Measurements from ENCODE around the gene CCM2L. TPM values are rescaled to one million over a fixed set of nuclear protein-coding genes. Genes with fewer than 3 reads are reported as not detected.
"Not testable (repeated sequence)": the region's sequence is repeated elsewhere in the genome, so short reads cannot be mapped to it uniquely, and the experiment has no call there.

CCM2L gene
- polyA plus RNA-seq, 1 donor = 5.2 TPM

DNA sequence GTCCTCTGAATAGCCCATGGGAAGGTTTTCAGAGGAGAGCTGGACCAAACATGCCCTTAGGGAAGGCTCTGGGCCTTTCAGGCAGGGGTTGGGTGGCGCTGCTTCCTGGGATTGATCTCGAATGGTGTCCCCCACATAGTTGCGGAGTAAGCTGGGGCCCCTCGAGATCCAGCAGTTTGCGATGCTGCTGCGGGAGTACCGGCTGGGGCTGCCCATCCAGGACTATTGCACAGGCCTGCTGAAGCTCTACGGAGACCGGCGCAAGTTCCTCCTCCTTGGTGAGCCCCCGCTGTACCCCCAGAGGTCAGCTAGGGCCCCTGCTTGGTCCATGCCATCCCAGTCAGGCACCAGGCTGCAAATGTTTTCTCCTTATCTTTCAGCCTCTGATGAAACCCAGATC, 19.3 kb downstream of the CCM2L start:
- no peak for DNase-seq

DNA sequence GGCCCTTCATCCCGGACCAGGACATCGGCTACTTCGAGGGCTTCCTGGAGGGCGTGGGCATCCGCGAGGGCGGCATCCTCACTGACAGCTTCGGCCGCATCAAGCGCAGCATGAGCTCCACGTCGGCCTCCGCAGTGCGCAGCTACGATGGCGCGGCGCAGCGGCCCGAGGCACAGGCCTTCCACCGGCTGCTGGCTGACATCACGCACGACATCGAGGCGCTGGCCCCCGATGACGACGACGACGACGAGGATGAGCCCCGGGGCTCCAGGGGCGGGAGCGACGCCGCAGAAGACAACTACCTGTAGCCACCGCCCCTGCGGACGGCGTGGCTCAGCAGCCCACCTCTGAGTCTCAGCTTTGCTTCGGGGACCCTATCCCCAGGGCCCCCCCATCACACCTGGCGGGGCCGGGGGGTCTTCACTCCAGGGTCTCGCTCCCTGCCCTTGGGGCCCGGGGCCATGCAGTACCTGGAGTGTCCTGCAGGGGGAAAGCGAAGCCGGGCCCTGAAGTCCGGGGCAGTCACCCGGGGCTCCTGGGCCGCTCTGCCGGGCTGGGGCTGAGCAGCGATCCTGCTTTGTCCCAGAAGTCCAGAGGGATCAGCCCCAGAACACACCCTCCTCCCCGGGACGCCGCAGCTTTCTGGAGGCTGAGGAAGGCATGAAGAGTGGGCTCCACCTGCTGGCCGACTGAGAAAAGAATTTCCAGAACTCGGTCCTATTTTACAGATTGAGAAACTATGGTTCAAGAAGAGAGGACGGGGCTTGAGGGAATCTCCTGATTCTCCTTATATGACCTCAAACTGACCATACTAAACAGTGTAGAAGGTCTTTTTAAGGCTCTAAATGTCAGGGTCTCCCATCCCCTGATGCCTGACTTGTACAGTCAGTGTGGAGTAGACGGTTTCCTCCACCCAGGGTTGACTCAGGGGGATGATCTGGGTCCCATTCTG, 21.0 kb downstream of the CCM2L start:
- peak; percentile 83 for DNase-seq

DNA sequence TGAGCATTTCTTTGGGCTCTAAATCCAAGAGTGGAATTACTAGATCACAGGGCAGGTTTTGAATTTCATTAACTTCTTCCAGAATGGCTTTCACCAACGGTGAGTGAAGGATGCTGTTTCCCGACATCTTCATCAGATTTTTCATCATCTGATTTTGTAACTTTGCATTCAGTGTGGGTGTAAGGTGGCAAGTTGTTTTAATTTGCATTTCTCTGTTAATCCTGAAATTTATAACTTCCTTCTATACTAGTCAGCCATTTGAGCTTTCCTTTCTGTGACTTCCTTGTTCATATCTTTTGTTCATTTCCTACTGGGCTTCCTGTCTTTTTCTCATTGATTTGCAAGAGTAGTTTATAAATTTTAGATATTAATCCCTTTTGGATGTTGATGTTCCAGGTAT, 23.1 kb downstream of the CCM2L start:
- no peak for DNase-seq

DNA sequence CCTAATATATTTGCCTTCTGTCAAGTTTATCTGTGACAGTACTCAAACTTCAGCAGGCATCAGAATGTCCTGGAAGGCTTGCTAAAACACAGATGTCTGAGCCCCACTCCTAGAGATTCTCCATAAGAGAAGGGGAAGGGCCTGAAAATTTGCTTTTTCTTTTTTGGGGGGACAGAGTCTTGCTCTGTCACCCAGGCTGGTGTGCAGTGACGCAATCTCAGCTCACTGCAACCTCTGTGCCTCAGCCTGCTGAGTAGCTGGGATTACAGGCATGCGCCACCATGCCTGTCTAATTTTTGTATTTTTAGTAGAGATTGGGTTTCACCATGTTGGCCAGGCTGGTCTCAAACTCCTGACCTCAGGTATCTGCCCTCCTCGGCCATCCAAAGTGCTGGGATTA, 23.5 kb downstream of the CCM2L start:
- DNase-seq = not testable (repeated sequence)

DNA sequence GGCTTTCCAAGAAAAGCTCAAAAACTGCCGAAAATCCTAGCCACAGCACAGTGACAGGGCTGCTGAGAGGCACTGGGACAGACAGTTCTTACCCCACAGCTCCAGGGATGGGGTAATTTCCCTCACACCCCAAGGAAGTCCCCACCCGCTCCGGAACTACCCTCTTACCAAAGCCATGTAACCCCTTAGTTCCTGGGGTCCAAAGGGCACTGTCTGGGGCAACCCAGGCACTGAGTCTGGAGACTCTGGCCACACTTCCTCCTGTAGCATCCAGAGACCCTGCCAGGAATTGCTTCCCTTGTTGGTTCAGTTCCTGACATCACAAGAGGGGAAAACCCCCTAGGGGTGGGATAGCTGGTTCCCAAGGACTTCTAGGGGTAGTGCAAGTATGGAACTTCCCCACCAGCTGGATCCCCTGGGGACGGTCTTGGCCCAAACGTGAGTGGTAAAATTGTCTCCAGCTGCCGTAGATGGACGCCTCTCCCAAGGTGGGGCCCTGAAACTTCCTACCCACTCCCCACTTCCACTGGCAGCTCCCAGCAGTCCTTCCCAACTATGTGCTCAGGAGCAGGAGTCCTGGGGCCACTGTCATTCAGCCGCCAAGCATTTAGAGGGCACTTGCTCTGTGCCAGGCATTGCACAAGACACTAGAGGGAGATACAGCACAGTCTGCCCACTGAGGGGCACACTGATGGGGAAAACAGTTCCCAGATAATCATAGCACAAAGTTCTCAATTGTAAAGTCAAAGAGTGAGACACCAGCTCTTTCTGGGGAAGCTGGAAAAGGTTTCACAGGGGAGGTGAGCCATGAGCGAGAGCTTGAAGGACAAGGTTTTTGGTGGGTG, 24.6 kb downstream of the CCM2L start:
- DNase-seq = no peak

DNA sequence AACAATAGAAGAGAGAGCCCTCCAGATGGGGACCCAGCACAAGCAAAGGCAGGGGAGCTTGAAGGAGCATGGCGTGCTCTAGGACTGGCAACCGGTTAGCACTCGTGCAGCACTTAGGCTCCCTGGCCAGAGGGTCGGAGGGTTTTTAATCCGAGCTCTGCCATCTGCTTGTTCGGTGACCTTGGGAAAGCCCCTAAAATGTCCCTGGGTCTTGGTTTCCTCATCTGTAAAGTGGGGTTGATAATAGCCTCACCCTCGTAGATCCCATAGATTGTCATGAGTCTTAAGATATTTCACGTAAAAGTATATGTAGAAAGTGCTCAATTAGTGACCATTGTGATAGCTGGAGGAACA, 25.2 kb downstream of the CCM2L start:
- no peak for DNase-seq

DNA sequence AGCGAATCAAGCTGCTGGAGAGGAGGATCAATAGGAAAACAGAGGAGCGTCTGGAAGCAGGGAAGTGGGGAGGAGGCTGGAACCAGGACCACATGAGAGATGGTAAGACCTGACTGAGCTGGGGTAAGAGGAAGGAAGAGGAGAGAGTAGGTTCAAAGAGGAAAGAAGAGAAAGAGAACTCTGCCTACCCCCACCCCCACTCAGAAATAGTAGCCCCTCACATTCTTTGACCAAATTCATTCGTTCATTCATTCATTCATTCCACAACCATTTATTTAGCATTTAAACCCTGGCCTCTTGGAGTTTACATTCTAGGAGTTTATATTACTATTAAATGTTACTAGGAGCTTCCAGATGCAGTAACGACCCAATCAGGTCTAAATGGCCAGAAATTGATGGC, 26.0 kb downstream of the CCM2L start:
- no peak for DNase-seq

DNA sequence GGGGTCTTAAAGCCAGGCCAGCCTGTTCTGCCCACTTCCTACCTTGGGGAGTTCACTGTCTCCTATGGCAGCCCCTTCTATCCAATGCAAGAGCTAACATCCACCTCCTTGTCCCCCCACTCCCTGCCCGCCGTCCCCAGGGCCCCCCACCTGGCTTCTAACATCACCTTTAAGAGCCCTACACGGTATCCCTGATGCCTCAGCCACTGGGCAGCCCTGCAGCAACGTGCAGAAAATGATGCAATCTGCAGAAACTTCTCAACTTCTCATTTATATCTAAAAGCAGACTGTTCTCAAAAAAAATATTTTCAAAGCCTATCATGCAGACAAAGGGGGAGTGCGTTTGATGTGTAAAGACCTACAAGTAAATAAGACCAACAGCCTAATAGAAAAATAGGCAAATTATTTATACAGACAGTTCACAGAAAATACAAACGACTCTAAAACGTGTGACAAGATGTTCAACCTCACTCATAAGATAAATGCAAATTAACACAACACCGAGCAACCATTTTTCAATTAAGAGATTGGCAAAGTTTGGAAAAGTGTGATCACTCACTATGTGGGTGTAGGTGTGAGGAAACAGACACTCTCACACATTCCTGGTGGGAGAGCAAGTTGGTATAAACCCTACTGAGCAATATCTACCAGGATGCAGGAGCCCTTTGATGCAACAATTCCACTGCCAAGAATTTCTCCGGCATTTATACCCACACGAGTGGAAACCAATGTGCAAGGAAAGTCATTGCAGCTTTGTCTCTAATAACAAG, 26.7 kb downstream of the CCM2L start:
- DNase-seq = no peak

DNA sequence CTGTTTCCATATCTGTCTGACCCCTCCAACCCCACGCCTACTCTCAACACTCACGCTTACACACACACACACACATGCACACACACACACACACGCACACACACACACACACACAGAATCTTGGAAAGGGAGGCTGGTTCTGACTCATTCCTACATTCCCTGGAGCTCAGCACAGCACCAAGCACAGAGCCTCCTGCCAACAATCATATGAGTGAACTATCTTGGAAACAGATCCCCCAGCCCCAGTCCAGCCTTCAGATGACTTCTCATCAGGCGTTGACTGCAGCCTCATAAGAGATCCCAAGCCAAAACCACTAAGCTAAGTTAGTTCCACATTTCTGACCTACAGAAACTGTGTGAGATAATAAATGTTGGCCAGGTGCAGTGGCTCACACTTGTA, 27.7 kb downstream of the CCM2L start:
- no peak for DNase-seq

DNA sequence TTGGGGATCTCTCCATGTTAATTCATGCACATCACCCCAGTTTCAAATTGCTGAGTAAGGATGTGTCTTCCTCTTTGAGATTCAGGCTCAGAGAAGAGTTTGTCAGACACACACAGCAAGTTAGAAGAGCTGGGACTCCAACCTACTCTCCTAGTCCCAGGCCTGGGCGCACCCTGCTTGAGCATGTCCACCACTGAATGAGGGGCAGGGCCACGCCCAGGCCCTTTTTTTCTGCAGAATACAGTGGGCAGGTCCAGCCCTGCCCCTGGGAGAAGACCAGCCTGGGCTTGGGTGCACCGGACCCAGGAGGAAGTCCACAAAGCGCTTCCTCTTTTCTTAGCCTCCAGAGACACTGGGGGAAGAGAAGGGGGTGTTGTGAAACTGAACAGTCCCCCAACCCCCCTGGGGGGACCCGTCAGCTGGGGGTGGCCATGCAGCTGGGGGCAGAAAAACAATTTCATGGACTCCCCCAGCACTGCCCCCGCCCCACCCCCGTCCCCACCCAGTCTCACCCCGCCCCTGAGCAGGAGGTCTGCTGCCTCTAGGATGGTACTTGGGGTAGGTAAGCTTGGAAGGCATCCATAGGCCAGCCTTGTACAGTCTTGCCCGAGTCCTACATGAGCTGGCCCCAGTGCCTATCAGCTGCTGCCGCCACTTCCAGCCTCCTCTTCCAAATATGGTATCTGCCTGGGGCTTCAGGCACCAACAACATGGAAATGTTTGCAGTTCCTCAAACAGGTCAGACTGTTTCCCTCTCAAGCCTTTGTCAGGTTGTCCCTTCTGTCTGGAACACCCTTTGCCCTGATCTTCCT, 30.1 kb downstream of the CCM2L start:
- DNase-seq = no peak

DNA sequence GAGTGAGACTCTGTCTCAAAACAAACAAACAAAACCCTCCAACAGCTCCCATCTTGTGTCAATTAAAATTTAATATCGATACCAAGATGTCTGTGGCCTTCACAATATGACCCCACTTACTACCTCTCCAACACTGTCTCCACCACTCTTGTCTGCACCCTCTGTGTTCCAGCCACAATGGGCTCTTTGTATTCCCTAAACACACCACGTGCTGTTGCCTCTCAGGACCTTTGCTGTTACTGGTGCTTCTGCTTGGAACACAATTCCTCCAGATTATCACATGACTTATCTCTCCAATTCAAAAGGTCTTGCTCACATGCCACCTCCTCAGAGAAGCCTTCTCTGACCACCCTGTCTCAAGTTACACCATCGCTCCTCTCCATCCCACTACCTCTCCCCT, 35.8 kb downstream of the CCM2L start:
- no peak for DNase-seq

DNA sequence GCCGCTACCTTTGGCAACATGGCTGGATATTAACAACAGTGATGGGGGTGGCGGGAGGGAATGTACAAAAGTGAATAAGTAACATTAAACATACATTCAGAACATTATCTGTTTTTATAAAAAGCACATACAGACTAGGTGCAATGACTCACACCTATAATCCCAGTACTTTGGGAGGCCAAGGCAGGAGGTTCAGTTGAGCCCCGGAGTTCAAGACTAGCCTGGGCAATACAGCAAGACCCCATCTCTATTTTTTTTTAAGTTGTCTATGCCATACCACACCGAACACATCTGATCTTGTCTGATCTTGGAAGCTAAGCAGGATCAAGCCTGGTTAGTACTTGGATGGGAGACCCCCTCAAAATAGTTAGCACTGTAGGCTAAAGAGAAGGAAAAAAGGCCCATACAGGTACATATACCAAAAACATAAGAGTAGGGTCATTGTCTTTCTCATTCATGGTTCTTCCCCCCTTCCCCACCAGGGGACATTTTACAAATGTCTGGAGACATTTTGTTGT, 40.1 kb downstream of the CCM2L start:
- DNase-seq = no peak

DNA sequence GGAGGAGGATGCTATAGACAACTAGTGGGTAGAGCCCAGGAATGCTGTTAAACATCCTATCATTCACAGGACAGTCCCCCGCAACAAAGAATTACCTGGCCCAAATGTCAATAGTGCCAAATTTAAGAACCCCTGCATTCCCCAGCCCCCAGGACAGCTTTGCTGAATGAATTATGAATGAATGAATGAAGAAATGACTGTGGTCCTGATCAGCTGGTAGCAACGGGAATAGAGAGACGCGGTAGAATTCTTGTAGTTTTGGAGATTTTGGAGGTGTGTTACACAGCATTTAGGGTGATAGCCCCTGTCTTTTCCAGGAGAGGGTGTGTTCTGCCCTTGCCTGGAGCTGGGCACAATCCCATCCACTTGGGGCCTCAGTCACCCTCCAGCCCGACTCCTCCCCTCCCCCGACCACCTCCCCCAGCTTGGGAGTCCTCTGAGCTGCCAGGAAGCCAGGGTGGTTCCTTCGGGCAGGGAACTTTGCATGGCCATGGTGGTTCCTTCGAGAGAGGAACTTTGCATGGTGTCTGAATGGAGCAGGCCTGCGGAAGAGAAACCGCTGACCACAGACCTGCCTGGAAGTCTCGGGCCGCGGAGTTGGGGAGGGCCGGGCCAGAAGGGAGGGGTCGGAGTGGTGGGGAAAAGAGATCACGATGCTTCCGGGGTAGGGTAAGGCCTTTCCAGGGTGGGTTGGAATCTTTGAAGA, 40.8 kb downstream of the CCM2L start:
- DNase-seq = no peak

DNA sequence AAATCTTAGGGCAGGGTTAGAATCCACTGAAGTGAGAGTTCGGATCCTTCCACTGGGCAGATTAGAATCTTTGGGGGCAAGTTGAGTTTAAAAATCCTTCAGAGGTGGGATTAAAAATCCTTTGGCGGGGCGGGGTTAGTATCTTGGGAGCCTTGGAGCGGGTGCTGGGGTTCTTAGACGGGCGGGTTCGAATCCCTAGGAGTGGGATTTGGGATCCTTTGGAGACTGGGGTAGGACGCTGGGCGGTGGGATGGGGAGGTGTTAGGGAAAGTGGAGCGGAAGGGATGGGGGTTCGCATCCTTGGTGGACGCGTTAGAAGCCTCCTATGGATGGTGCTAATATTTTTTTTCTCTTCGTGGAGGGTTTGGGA, 41.5 kb downstream of the CCM2L start:
- no peak for DNase-seq

DNA sequence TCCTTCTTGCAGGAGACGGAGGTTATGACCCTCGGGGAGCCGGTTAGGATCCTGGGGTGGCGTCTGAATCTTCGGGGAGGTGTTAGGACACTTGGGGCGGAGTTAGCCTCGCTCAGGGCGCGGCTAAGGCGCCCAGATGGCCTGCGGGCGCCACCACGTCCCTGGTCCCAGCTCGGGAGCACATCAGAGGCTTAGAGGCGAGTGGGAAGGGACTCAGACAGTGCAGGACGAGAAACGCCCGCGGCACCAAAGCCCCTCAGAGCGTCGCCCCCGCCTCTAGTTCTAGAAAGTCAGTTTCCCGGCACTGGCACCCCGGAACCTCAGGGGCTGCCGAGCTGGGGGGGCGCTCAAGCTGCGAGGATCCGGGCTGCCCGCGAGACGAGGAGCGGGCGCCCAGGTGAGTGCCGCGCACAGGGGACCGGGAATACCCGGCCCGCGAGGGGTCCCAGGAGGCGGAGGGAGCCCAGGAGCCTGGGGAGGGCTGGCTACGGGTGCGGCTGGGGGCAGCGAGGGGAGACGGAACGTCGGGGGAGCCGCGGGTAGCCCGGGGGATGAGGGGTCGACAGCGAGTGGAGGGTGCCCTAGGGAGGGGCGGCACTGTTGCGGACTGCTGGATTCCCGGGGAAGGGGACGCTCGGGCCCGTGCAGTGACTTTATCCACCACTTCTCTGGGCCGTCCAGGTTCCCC, 42.0 kb downstream of the CCM2L start, which contains the start of gene HCK:
Gene HCK, plus strand, starts transcription at position 153 of the 688 bp plus-strand sequence.
- no peak for DNase-seq

DNA sequence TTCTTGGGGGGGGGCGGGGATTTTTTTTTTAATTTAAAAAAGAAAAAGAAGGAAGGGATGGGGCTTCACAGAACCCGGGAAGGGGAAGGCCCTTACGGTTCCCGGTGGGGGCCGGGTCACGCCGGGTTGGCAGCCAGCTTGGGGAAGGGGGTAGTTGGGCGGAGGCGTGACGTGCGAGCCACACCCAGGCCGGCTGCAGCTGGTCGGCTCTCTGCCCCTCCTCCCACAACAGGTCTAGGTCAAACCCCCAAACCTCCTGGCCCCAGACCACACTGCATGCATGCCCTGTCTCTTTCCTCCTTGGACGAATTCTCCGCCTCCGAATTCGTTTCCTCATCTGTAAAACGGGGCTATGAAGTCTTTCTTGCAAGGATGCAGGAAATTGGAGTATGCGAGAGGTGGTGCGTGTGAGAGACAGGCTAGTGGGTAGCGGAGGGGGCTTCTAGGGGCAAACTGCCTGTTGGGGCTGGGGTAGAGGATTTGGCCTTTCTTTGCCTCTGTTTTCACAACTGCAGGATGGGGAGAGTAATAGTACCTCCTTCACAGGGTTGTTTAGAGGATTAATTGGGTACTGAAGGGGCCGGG, 42.6 kb downstream of the CCM2L start:
- no peak for DNase-seq

DNA sequence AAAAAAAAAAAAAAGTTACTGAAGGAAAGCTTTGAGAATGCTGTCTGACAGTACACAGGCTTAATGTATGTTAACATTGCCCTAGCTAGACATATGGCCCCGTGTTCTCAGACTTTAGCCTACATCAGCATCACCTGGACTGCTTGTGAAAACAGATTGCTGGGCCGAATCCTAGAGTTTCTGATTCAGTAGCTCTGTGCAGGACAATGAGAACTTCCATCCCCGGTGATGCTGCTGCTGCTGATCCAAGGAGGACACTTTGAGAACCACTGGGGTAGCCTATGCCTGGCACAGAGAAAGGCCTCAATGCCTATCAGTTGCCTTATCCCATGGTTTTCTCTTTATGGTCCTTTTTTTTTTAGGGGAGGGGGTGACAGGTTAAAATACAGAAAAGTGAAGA, 43.4 kb downstream of the CCM2L start:
- DNase-seq = no peak

DNA sequence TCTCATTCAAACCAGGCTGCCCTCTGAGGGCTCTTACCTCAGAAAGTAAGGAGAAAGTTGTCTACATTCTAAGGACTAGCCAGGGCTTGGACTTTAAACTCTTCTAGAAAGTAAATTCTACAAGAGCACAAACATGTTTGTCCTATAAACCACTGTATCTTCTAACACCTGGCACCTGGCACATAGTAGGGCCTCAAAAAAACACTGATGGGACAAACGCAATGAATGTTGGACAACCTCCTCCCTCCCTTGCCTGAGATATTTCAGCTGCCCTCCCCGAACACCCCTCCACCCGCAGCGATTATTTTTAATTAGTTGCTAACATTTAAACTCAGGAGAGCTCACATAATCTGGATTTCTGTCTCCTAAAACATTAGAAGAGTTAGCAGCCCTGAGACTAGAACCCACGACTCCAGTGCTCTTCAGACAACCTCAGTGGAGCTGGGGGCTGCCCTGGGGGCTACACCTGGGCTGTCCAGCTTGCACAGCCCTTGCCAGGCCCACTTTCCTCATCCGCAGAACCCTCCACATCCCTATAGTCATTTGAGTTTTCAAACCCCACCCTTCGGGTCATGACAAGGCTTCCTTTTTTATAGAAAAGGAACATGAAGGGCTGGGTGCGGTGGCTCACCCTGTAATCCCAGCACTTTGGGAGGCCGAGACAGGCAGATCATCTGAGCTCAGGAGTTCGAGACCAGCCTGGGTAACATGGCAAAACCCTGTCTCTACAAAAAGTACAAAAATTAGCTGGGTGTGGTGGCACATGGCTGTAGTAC, 46.7 kb downstream of the CCM2L start:
- DNase-seq = no peak

DNA sequence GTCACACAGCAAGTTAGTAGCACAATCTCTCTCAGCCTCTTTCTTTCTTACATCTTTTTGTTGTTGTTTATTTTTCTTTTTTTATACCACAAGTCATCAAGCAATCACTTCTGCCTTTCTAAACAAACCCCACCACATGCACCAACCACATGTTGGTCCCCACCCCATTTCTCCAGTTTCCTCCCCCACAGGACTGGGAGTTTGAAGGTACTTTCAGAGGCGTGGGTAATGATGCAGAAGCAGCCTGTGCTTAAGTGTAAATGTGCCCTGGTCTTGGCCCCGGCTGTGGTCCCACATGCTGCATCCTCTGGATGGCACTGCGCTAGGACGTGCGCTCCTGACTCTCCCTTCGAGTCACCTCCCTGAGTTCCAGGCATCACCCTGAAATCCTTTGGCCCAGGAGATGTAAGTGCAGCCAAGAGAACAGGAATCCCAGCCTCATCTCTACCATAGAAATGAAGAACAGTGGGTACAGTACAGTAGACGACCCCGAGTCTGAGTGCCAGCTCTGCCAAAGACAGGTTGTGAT, 47.5 kb downstream of the CCM2L start:
- DNase-seq = no peak
